Activated naive CD4-positive, alpha-beta T cell treated with anti-CD3 and anti-CD28 coated beads for 36 hours (primary cell): ENCODE data around the gene SEC11A. TPM values are rescaled to one million over a fixed set of nuclear protein-coding genes. Genes with fewer than 3 reads are reported as not detected.
A peak's percentile ranks its signal among the peaks of the same experiment; 100 is the strongest.
"Not testable (repeated sequence)": the region's sequence is repeated elsewhere in the genome, so short reads cannot be mapped to it uniquely, and the experiment has no call there.

Experiments
- CTCF ChIA-PET: fragments of 350-600 bp; sonication (Branson Sonifier 250); formaldehyde crosslinking; loops from one replicate; lab custom pipeline; 2021; ENCODE audit warnings: antibody characterized with exemption; lab: Charles Lee
- DNase-seq: peaks from one replicate; pipeline ENCODE4 v3.0.0-alpha.2; 2020
- H3K27ac Mint-ChIP-seq: one replicate; pipeline ENCODE4 v1.8.0; 2021; ENCODE audit warnings: mild to moderate bottlenecking, mixed read lengths
- H3K27me3 Mint-ChIP-seq: one replicate; pipeline ENCODE4 v1.8.0; 2021; ENCODE audit warnings: low read depth, mixed read lengths
- H3K36me3 Mint-ChIP-seq: one replicate; pipeline ENCODE4 v1.8.0; 2021; ENCODE audit warnings: low read depth, mixed read lengths
- H3K4me1 Mint-ChIP-seq: one replicate; pipeline ENCODE4 v1.8.0; 2021; ENCODE audit warnings: low read depth, mixed read lengths
- H3K4me3 Mint-ChIP-seq: one replicate; pipeline ENCODE4 v1.8.0; 2021; ENCODE audit warnings: mild to moderate bottlenecking, moderate library complexity, mixed read lengths
- H3K9me3 Mint-ChIP-seq: one replicate; pipeline ENCODE4 v1.8.0; 2021; ENCODE audit warnings: mixed read lengths
- intact Hi-C: fragments of 100-400 bp; cut with micrococcal nuclease; formaldehyde crosslinking; loops from one replicate; pipeline ENCODE4 v1.15.1; 2023
- total RNA-seq, 2 experiments: library from RNA; stranded (reverse); gene quantifications; one replicate each; pipeline ENCODE4 v1.2.3, GENCODE V29; 2021

SEC11A gene
- total RNA-seq: 10 to 100 TPM; 87.2 to 99.1 TPM

DNA sequence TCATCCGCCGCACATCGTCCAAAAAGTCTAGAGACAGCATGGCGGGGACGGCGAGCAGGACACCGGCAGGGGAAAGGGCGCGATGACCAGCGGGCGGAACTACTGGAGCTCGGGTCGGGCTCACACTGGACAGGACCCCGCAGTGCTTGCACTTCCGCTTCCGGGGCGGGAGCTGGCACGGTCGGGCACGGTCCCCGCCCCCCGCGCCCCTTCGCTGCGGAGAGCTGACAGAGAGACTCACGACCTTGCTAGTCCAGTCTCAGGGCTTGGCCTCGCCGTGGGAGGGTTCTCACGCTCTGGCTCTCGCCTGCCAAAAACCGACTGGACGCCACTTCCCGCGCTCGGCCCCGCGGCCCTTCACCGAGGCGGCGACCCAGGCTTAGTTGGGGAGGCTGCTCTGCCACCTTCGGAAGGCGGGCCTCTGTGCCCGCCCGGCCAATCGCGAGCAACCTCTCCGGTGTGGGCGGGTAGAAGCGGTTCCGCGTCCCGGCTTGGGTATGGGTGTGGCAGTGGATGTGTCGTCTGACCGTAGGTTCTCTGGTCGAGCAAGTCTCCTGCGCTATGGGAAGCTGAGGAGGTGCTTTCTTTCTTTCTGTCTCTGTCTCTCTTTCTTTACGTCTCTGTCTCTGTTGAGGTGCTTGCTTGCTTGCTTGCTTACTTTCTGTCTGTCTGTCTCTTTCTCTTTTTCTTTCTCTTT lies at the start of gene SEC11A:
Gene SEC11A, minus strand, starts transcription at position 104 of the 697 bp plus-strand sequence. Its CDS starts 64 bp downstream, at position 40.
- Mint-ChIP-seq H3K9me3 (no peaks in the 10 kb centered on the region), H3K27ac (peak within 1 kb of the TSS; percentile 93), H3K27me3 (no peaks in the 10 kb centered on the region), H3K36me3 (peaks cover 11% of the 10 kb centered on the region), H3K4me1 (peaks cover 51% of the 10 kb centered on the region), H3K4me3 (peak within 1 kb of the TSS; percentile 93)
- CTCF ChIA-PET: interaction anchor here (0.6 to 1.7 kb wide), 4 partner anchors 9 to 34 kb away, joined by 3 to 8 read pairs (median 5); no protein-coding TSS in a partner anchor
- DNase-seq: peak; percentile 93
- intact Hi-C loops: loop anchor here (1.0 to 2.0 kb wide), 6 partner anchors 19 to 115 kb away; partner anchors contain the start of genes WDR73 and ZSCAN2

DNA sequence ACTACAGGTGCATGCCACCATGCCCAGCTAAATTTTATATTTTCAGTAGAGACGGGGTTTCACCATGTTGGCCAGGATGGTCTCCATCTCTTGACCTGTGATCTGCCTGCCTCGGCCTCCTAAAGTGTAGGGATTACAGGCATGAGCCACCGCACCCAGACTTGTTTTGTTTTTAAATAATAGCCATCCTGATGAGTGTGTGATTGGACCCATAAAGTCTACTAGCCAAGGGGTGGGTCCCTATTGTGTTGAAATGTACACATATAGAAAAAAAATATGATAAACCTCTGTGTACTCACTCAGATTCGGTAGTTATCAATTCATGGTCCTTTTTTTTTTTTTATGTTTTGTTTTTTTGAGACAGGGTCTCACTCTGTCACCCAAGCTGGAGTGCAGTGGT lies 49.7 kb upstream of the SEC11A start:
- Mint-ChIP-seq H3K4me1 (peaks cover 31% of the 10 kb centered on the region), H3K27me3 (no peaks in the 10 kb centered on the region), H3K27ac (no peak overlapping the region), H3K4me3 (no peak overlapping the region), H3K36me3 (peaks cover 30% of the 10 kb centered on the region), H3K9me3 (no peaks in the 10 kb centered on the region)
- CTCF ChIA-PET: interaction anchor here (1.5 kb wide), 1 partner anchor 110 kb away, joined by 3 read pairs; no protein-coding TSS in a partner anchor
- intact Hi-C loops: no loop called here
- no peak for DNase-seq

DNA sequence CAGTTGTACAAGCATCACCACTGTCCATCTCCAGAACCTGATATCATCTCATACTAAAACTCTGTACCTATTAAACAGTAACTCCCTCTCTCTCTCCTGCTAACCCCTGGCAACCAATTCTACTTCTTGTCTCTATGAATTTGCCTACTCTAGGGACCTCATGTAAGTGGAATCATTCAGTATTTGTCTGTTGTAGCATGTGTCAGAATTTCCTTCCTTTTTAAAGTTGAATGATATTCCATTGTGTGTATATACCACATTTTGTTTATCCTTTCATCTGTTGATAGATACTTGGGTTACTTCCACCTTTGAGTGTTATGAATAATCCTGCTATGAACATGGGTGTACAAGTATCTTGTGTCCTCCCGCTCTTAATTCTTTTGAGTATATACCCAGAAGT lies 49.0 kb upstream of the SEC11A start:
- no peak for DNase-seq
- no peaks in the 10 kb centered on the region for H3K27me3 Mint-ChIP-seq
- intact Hi-C loops: no loop called here
- H3K9me3 Mint-ChIP-seq: no peaks in the 10 kb centered on the region
- peaks cover 30% of the 10 kb centered on the region for H3K36me3 Mint-ChIP-seq
- H3K27ac Mint-ChIP-seq: no peak overlapping the region
- CTCF ChIA-PET: no interaction called here
- H3K4me1 Mint-ChIP-seq: peaks cover 29% of the 10 kb centered on the region
- H3K4me3 Mint-ChIP-seq: no peak overlapping the region

DNA sequence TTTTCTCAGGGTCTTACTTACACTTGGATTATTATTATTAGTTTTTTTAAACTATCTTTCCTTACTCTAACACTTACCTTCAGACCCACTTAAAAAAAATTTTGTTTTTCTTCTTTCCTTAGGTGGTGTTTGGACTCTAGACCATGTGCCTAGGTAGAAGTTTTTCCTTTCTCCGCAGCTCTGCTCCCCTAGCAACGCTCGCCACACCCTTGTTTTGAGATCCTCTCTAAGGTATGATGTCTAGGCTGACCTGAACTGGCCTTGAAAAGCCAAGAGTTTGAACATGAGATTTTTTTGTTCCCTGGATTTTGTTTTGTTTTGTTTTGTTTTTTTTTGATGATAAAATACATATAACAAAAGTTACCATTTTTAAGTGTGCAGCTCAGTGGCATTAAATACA lies 48.6 kb upstream of the SEC11A start:
- Mint-ChIP-seq H3K4me1 (peaks cover 26% of the 10 kb centered on the region), H3K27me3 (no peaks in the 10 kb centered on the region), H3K36me3 (peaks cover 30% of the 10 kb centered on the region), H3K9me3 (no peaks in the 10 kb centered on the region), H3K4me3 (no peak overlapping the region), H3K27ac (no peak overlapping the region)
- DNase-seq: no peak
- CTCF ChIA-PET: interaction anchor here (0.6 to 0.9 kb wide), 2 partner anchors 81 to 109 kb away, joined by 3 read pairs; no protein-coding TSS in a partner anchor
- intact Hi-C loops: no loop called here

DNA sequence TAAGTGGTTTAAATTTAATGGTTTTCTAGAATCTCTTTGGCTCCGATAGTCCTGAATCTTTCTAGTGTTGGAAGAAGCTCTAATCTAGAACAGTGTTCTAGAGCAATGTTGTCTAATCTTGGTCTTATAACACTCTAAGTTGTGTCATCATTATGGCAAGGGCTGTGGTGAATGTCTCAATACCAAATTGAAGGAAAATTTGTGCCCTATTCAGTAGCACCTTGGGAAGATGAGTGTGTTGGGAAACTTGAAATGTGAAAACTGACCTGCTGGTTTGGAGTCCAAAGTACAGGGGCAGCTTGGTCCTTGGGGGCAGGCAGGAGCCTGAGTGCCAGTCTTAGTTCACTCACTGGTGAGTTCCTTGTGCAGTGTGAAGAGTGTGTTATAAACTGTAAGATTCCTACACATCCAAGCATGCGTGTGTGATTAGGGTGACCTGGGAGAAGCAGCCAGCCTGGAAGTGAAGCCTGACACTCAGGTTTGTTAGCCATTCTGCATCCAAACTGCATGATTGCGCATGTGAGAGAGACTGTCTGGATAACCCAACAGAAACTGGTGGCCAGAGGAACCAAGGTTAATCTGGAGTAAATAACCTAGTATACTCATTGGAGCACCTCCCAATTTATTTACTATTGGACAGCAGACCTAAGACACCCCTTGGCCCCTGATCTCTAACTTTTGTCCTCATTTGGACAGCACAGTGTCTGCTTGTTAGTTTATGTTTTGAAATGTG lies 47.1 kb upstream of the SEC11A start:
- peaks cover 19% of the 10 kb centered on the region for H3K36me3 Mint-ChIP-seq
- CTCF ChIA-PET: no interaction called here
- intact Hi-C loops: no loop called here
- H3K4me3 Mint-ChIP-seq: no peak overlapping the region
- no peak overlapping the region for H3K27ac Mint-ChIP-seq
- H3K27me3 Mint-ChIP-seq: no peaks in the 10 kb centered on the region
- no peak for DNase-seq
- H3K4me1 Mint-ChIP-seq: peaks cover 23% of the 10 kb centered on the region
- H3K9me3 Mint-ChIP-seq: no peaks in the 10 kb centered on the region

DNA sequence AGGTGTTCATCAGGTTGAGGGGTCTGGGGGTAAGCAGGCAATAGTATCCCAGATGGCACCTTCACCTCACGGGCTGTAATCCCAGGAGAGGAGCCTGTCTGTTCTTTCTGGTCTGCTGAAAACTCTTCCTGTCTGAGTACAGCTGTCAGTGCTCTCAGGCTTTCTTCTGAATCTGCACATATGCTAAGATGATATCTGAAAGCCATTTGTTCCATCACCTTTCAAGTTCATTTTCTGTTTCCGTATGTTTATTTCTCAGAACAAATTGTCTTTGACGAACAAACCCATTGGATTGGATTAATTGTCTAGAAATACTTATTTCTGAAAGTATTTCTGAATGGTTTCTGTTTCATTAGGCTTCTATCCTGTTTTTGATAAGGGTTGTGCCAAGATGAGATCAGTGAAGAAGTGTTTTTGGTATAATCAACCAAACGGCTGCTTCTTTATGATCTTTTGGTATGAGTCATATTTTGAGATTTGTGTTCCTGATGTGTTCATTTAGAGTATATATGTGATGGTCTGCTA lies 45.7 kb upstream of the SEC11A start:
- Mint-ChIP-seq H3K36me3 (peaks cover 18% of the 10 kb centered on the region), H3K4me3 (no peak overlapping the region), H3K9me3 (no peaks in the 10 kb centered on the region), H3K27me3 (no peaks in the 10 kb centered on the region), H3K4me1 (peaks cover 28% of the 10 kb centered on the region), H3K27ac (no peak overlapping the region)
- DNase-seq: peak; percentile 20
- CTCF ChIA-PET: interaction anchor here (0.6 kb wide), 2 partner anchors 50 to 167 kb away, joined by 3 read pairs; no protein-coding TSS in a partner anchor
- intact Hi-C loops: loop anchor here (1.0 kb wide), 5 partner anchors 12 to 107 kb away; partner anchors contain the start of gene WDR73

DNA sequence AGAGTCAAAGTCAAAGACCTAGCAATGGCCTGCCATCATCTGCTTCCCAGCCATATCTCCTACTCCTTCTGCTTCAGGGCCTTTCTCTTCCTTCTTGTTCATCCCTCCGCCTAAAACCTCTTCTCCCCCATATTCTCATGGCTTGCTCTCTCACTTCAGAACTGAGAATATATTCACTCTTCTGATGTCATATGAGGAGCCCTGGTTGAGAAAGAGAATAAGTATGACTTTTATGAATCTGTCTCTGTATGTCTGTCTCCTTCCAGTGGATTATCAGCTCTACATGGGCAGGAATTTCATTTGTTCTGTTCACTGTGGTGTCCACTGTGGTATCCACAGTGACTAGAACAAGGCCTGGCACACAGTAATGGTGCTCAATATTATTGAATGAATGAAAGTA lies 44.3 kb upstream of the SEC11A start:
- H3K4me1 Mint-ChIP-seq: peaks cover 36% of the 10 kb centered on the region
- H3K27me3 Mint-ChIP-seq: no peaks in the 10 kb centered on the region
- no peak overlapping the region for H3K27ac Mint-ChIP-seq
- H3K9me3 Mint-ChIP-seq: no peaks in the 10 kb centered on the region
- peaks cover 12% of the 10 kb centered on the region for H3K36me3 Mint-ChIP-seq
- H3K4me3 Mint-ChIP-seq: no peak overlapping the region
- DNase-seq: no peak
- CTCF ChIA-PET: interaction anchor here (0.6 kb wide), 2 partner anchors 78 to 126 kb away, joined by 3 to 5 read pairs; no protein-coding TSS in a partner anchor
- intact Hi-C loops: no loop called here

DNA sequence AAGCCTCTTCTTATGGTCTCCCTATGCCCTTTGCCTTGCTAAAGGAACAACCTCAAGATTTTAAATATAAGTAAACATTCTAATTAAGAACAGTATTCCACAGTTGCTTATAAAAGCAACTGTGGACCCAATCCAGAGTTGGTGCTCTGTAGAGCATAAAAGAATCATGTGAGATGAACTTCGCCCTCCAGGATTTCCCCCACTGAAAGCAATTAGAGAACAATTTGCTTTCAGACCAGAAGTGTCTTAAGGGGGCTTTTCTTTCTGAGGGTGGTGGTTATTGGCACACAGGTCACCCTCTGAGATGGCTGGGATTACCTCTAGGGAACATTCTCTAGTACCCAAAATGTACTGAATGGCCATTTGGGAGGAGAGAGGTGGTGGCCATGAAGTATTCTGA lies 43.1 kb upstream of the SEC11A start:
- peaks cover 5% of the 10 kb centered on the region for H3K36me3 Mint-ChIP-seq
- no peak for DNase-seq
- CTCF ChIA-PET: no interaction called here
- no peak overlapping the region for H3K4me3 Mint-ChIP-seq
- no peak overlapping the region for H3K27ac Mint-ChIP-seq
- H3K4me1 Mint-ChIP-seq: peaks cover 34% of the 10 kb centered on the region
- intact Hi-C loops: no loop called here
- H3K9me3 Mint-ChIP-seq: no peaks in the 10 kb centered on the region
- H3K27me3 Mint-ChIP-seq: no peaks in the 10 kb centered on the region

DNA sequence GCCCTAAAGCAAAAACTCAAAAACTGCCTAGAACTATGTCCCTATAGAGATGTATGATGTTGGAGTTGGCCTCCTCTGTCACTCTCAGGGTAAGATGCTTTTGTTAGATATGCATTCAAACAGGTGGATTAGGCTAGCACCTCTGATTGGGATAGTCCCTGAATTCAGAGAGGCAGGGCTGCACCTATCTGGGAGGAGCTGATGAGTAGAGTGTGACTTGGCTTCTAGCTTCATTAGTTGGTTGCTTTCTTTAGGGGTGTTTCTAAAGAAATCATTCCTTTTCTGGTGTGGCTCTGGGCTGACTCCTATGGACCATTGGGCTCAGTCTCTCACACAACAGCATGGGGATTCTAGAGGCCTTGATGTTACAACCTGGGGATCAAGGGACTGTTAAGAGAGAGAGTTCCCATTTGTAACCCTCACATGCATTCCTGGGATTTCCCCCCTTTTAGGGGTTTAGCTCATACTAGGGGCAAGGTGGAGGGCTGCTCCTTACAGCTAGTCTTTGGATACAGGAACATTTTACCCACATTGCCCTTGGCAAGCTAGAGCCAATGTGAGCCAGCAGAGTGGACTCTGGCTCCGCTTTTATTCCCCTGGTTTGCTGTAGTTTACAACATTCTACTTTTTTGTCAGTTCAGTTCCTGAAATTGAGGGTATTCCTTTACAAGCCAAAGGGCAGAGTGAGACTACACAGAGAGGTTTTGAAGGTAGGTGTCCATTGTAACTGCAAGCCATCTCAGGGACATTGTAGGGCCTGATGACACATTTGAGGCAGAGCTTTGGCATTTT lies 40.0 kb upstream of the SEC11A start:
- no peak overlapping the region for H3K4me3 Mint-ChIP-seq
- H3K27ac Mint-ChIP-seq: no peak overlapping the region
- H3K36me3 Mint-ChIP-seq: peaks cover 13% of the 10 kb centered on the region
- CTCF ChIA-PET: interaction anchor here (0.6 to 1.2 kb wide), 2 partner anchors 18 to 185 kb away, joined by 4 to 8 read pairs; no protein-coding TSS in a partner anchor
- H3K9me3 Mint-ChIP-seq: no peaks in the 10 kb centered on the region
- no peaks in the 10 kb centered on the region for H3K27me3 Mint-ChIP-seq
- DNase-seq: peak; percentile 64
- peaks cover 47% of the 10 kb centered on the region for H3K4me1 Mint-ChIP-seq
- intact Hi-C loops: loop anchor here (2.0 kb wide), 1 partner anchor 157 kb away; no protein-coding TSS in a partner anchor

DNA sequence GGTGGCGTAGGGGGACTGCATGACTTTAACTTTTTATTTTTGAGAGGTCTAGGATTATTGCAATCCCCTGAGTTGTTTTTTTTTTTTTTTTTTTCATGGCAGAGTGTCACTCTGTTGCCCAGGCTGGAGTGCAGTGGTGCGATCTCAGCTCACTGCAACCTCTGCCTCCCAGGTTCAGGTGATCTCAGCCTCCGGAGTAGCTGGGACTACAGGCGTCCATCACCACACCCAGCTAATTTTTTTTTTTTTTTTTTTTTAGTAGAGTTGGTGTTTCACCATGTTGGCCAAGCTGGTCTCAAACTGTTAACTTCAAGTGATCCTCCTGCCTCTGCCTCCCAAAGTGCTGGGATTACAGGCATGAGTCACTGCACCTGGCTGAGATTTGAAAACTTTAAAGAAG lies 39.0 kb upstream of the SEC11A start:
- H3K4me1 Mint-ChIP-seq: peaks cover 53% of the 10 kb centered on the region
- H3K27ac Mint-ChIP-seq, DNase-seq, H3K4me3 Mint-ChIP-seq, H3K27me3 Mint-ChIP-seq, H3K9me3 Mint-ChIP-seq: not testable (repeated sequence)
- CTCF ChIA-PET: interaction anchor here (0.6 kb wide), 1 partner anchor 86 kb away, joined by 5 read pairs; no protein-coding TSS in a partner anchor
- intact Hi-C loops: loop anchor here (2.0 kb wide), 1 partner anchor 156 kb away; no protein-coding TSS in a partner anchor
- H3K36me3 Mint-ChIP-seq: peaks cover 17% of the 10 kb centered on the region

DNA sequence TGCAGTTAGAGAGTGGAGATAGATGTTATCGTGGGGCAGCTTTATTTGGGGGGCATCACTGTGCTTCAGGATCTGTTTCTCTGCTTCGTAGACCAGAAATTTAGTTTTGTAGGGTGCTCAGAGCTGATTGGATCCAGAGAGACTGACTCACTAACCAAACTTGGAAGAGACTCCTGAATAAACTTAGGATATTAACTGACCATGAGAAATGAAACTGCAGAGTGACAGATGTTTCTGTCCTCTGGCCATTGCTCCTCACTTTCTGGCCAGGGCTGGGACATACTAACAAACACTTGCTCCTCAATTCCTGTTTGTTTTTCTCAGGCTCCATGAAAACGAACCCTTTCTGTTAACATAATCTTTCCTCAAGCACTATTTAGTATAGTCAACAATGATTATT lies 36.8 kb upstream of the SEC11A start:
- CTCF ChIA-PET: interaction anchor here (0.9 to 1.5 kb wide), 3 partner anchors 53 to 154 kb away, joined by 3 to 4 read pairs (median 3); no protein-coding TSS in a partner anchor
- peaks cover 56% of the 10 kb centered on the region for H3K4me1 Mint-ChIP-seq
- H3K4me3 Mint-ChIP-seq: no peak overlapping the region
- DNase-seq: no peak
- no peaks in the 10 kb centered on the region for H3K9me3 Mint-ChIP-seq
- H3K27ac Mint-ChIP-seq: no peak overlapping the region
- intact Hi-C loops: no loop called here
- H3K36me3 Mint-ChIP-seq: peaks cover 22% of the 10 kb centered on the region
- no peaks in the 10 kb centered on the region for H3K27me3 Mint-ChIP-seq
